Measurements from ENCODE around the gene ARHGAP24.

GRCh38 chr4:85952528-85952927, 477.6 kb downstream of the ARHGAP24 start:
- TF ChIP-seq, protein P1, sequence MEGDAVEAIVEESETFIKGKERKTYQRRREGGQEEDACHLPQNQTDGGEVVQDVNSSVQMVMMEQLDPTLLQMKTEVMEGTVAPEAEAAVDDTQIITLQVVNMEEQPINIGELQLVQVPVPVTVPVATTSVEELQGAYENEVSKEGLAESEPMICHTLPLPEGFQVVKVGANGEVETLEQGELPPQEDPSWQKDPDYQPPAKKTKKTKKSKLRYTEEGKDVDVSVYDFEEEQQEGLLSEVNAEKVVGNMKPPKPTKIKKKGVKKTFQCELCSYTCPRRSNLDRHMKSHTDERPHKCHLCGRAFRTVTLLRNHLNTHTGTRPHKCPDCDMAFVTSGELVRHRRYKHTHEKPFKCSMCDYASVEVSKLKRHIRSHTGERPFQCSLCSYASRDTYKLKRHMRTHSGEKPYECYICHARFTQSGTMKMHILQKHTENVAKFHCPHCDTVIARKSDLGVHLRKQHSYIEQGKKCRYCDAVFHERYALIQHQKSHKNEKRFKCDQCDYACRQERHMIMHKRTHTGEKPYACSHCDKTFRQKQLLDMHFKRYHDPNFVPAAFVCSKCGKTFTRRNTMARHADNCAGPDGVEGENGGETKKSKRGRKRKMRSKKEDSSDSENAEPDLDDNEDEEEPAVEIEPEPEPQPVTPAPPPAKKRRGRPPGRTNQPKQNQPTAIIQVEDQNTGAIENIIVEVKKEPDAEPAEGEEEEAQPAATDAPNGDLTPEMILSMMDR (conservative IDR thresholded peaks at IDR 0.05) = no peak
- TF ChIP-seq ZFX (IDR thresholded peaks at IDR 0.05) = no peak
